ENCODE results near the gene RNF214.
"Not testable (repeated sequence)": the region's sequence is repeated elsewhere in the genome, so short reads cannot be mapped to it uniquely, and the experiment has no call there.

The RNF214 gene

DNA sequence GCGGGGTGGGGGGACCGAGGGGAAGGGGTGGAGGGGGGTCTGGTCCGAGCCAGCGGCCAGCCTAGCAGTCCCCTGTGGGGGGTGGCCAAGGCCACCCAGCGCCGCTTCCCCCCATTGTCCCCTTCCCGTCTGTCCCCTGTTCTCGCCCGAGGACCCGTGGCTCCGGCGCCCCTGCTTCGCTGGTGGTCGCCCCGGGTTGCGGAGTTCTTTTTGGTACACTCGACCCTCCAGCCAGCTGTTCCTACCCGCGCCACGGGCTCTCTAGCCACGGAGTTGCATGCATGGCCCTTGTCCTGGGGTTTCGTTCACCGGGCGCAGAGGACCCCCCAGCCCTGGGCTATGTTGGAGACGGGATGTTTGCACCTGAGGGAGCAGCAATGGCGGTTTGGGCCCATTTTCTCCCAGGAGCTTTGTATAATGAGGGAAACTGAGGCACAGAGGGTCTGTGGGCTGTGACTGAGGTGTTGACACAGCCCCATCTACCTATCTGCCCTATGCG is 489 bp downstream of the RNF214 start:
- DNase-seq, result no peak

DNA sequence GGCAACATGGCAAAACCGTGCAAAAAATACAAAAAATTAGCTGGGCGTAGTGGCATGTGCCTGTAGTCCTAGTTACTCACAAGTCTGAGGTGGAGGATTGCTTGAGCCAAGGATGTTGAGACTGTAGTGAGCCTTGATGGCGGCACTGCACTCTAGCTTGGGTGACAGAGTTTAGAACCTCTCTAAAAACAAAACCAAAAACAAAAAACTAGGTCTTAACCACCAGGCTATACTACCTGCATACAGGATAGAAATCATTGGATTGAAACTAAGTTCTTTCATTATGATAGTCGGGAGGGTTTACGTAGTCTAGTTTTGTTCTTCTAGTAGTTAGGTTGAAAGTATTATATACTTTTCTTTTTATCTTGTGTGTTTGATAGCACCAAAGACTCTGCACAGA is 5.8 kb downstream of the RNF214 start:
- DNase-seq, result no peak

DNA sequence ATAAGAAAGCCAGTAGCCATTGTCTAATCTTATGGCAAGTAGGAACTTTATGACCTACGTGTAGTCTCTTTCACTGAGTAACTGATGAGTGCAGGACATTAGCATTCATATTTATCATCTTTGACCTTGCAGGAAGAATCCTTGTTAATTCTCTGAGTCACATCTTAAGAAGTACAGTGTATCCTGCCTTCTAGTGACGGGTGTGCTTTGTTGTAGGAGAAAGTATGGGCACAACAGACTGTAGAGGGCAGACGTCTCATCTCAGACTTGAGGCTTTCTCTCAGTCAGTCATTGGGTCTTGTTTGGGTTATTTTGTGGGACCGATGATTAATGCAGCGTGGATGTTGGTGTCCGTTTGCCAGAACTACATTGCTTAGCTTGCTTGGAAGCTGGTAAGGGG is 6.8 kb downstream of the RNF214 start:
- DNase-seq, result no peak

DNA sequence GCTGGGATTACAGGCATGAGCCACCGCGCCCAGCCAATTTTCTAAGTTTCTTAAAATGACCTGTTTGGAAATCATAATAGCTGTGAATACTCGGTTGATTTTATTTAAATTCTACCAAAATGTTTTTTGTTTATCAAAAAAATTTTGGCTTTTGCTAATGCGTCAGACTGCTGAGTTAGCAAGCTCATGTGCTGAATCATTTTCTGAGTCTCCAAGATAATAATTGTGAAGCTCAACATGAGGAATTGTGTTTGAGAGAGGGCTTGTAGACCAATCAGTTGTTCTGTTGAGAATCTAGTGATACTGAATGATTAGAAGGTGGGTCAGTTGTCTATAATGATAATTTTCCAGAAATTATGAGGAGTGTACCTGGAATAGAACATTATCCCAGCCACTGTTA is 15.9 kb downstream of the RNF214 start:
- no peak for DNase-seq

DNA sequence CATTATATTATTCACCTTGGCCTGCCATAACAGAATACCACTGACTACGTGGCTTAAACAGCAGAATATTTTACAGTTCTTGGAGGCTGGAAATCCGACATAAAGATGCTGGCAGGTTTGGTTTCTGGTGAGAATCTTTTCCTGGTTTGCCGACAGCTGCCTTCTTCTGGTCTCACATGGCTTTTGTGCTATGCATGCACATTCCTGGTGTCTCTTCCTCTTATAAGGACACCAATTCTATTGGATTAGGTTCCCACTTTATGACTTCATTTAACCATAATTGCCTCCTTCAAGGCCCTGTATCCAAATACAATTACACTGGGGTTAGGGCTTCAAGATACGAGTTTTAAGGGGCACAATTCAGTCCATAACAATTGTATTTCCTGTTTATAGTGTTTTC is 17.1 kb downstream of the RNF214 start:
- no peak for DNase-seq

DNA sequence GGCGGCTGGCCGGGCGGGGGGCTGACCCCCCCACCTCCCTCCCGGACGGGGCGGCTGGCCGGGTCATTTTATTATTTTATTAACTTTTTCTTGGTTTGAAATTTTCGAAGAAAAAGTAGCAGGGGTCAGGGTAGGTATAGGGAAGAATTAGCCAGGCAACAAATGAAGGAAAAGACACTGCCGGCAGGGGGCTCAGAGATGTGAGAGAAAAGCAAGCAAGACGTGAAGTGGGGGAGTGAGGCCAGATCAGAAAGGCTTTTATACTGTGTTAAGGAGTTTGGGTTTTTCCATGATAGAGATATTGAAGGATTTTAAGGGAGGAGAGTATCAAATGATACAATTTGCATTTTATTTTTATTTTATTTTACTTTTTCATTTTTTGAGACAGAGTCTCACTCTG is 19.0 kb downstream of the RNF214 start:
- no peak for DNase-seq

DNA sequence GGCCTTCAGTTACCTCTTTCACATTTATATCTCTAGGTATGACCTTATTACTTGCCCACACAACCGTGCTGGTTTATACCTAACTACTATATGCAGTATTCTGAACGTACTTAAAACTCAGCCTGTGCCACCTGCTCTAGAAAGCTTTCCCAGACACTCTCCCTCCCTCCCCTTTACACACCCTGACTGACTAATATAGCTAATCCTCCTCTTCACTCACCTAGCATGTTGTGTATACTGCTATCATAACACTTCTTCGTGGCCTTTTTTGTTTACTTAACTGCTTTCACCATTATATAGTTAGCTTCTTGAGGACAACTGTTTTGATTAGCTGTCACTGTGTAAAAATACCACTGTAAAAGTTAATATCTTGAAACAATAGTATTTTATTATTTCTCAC is 23.5 kb downstream of the RNF214 start:
- DNase-seq, result no peak

DNA sequence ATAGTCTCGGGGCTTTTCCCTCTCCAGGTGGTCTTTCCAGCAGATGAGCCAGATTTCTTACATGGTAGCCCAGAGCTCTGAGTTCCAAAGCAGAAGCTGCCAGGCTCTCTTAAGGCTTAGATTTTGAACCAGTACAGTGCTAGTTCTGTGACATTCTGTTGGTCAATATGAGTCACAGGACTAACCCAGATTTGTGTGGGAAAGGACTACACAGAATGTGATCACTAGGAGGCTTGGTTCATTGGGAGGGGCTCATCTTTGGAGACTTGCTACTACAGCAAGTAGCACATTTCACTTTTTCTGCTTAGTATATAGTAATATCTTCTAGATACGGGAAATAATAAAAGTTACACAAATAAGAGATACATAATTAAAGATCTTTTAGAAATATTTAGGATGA is 24.1 kb downstream of the RNF214 start:
- DNase-seq, result no peak

DNA sequence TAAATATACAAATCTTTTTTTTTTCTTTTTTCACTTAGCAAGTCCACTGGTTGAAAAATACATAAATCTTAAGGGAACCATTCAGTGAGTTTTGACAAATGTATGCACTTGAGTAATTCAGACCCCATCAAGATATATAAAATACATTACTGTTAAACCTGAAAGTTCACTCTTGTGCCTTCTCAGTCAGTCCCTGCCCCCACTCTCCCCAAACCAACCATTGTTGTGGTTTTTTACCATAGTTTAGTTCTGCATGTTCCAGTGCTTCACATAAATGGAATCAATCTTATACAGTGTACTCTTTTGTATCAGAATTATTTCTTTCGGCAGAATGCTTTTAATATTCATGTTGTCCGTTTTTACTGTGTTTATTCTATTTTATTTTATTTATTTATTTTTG is 26.1 kb downstream of the RNF214 start:
- no peak for DNase-seq

DNA sequence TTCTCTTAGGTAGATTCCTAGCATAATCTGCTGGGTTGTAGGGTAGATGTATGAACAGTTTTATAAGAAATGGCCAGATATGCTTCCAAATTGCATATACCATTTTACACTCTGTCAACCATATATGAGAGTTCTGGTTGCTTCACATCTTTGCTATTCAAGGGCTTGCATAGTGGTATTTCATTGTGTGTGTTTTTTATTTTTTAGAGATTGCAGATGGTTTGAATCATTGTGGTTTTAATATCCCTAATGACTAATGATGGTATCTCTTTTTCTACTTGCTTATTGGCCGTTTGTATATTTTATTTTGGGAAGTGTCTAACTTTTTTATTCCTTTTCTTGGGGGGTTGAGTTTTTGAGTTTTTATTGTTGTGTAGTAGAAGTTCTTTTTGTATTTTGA is 26.9 kb downstream of the RNF214 start:
- no peak for DNase-seq

DNA sequence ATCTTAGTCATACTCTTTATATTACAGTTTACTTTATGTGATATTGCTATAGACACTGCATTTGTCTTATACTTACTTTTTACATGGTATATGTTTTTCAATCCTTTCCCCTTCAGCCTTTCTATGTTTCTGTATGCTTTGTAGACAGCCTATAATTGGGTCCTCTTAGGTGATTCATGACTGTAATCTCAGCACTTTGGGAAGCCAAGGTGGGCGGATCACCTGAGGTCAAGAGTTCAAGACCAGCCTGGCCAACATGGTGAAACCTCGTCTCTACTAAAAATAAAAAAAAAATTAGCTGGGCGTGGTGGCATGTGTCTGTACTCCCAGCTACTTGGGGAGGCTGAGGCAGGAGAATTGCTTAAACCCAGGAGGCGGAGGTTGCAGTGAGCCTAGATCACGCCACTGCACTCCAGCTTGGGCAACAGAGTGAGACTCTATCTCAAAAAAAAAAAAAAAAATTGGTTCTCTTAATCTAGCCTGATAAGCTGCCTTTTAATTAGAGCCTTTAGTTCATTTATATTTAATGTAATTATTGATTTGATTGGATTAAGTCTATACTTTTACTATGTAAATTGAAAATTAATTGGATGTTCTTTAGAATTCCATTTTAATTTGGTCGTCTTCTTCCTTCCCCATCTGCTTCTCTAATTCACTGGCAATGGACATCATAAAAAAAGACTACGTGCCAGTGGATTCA is 32.3 kb downstream of the RNF214 start:
- not testable (repeated sequence) for DNase-seq

DNA sequence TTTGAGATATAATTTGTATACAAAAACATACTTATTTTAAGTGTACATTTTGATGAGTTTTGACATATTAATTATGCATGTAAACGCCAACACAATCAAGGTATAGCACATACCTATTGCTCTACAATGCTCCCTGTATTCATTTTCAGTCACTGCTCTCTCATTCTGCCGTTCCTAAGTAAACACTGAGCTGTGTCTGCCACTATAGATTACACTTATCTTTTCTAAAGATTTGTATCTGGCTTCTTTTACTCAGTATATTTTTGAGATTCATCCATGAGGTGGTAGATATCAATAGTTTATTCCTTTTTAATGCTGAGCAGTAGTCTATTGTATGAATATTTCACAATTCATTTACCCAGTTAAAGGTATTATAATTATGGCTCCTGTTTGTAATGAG is 33.3 kb downstream of the RNF214 start:
- no peak for DNase-seq

DNA sequence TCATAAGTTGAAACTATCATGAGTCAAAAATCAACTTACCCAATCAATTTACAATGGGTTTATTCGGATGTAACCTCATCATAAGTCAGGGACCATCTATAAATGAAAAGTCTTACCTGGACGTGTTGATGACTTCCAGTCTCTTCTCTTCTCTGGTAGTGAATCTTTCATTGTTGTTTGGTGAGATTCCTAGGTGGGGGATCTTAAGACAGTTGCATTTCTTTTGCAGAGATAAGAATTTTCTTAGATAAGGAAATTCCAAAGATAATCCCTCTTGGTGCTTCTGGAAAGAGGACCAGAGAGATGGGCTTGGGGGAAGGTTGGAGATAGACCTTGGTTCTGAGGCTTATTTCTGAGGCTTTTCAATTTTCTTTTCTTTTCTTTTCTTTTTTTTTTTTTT is 37.4 kb downstream of the RNF214 start:
- DNase-seq, result no peak

DNA sequence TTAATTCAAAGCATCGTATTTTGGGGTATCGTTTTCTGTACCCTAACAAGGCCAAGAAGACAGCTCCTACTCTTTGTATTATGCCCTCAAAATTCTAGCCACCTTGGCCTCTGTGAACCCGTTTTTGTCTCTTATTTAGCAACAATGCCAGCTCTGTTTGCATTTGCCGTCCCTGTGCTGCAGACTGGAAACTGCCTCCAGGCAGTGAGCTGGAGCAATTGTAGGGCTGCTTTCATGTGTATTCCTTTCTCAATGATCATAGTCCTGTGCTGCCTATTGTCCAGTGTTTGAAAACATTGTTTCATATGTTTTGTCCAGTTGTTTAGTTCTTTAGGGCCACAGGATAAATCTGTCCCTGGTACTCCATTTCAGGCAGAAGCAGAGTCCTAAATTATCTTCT is 38.7 kb downstream of the RNF214 start:
- no peak for DNase-seq

DNA sequence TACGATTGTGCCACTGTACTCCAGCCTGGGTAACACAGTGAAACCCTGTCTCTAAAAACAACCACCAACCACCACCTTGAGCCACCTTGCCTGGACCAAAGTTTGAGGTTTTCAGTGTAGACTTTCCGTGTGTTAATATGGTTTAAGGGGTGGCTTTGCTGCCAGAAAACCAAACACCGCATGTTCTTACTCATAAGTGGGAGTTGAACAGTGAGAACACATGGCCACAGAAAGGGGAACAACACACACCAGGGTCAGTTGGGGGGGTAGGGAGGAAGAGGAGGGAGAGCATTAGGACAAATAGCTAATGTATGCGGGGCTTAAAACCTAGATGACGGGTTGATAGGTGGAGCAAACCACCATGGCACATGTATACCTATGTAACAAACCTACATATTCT is 39.7 kb downstream of the RNF214 start:
- not testable (repeated sequence) for DNase-seq

DNA sequence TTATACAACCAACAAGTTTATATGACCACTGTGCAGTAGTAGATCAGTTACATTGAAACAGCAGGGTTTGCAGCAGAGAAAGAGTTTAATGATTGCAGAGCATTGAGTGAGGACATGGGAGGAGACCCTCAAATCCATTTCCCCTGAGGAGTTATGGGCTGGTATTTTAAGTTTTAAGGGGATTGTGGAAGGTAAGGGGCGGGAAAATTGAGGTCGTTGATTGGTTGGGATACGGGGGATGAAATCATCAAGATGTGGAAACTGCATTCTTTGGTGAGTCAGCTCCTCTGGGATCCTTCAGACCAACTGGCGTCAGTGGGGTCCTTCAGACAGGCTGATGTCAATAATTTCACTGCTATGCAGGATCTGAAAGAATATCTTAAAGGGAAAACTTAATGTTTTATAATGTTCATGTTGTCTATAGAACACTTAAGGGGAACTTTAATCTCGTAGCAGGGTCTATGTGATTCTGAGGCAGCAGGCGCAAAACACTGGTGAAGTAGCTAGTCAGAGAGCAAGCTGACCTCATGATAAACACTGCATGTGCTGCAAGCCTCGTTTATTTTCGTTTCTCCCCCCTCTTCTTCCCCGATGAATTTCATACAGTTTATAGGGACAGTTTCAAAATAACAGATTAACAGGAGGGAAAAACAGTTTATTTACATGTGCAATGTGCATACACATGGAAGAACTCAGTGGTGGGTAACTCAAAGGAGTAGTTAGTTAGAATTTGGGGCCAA is 41.2 kb downstream of the RNF214 start:
- no peak for DNase-seq

DNA sequence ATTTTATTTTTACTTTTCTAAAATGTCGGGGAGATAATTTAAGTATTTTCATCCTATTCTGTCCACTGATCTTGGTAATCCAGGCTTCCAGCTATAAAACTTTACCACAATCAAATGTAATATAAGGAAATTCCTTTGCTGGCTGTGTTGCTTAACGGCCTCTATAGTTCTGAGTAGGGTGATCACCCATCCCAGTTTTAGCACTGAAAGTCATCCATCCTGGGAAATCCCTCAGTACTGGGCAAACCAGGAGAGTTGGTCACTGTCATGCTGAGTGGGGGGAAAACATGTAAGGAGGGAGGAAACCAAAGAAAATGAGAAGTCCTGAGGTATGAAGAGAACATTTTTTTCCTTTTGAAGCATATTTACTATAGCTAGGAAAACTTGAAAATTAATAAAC is 45.9 kb downstream of the RNF214 start:
- no peak for DNase-seq

DNA sequence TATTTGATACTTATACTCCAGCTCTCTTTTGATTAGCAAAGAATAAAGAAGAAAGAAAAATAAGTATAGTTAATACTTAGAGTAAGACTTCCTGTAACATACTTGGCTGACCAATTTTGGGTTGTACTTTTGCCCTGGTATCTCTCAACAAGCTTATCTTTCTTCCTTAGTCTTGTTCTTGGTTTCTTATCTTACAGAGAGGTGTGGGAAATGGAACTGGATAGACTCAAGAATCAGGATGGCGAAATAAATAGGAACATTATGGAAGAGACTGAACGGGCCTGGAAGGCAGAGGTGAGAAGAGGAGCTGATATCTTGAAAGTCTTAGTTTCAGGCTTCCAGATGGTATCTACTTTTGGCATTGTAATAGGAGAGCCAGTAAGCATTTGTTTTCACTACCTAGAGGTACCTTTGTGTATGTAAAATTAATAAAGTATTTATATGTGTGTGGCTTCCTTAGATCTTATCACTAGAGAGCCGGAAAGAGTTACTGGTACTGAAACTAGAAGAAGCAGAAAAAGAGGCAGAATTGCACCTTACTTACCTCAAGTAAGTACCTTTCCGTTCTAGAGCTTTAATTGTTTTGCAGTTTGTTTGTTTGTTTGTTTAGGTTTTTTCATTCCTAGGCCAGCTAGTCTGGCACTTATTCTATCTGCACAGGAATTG is 47.4 kb downstream of the RNF214 start:
- no peak for DNase-seq

DNA sequence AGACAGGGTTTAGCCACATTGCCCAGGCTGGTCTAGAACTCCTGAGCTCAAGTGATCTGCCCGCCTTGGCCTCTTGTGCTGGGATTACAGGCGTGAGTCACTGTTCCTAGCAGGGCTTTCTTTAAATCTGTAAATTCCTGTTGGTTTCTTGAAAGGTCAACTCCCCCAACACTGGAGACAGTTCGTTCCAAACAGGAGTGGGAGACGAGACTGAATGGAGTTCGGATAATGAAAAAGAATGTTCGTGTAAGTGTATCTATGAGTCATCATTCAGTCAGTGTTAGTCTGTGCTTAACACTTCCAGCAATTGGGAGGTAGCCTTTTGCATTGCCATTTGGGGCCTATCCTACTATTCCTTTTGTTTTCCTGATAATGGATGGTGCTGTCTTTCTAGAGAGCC is 48.7 kb downstream of the RNF214 start:
- peak; percentile 72 for DNase-seq

DNA sequence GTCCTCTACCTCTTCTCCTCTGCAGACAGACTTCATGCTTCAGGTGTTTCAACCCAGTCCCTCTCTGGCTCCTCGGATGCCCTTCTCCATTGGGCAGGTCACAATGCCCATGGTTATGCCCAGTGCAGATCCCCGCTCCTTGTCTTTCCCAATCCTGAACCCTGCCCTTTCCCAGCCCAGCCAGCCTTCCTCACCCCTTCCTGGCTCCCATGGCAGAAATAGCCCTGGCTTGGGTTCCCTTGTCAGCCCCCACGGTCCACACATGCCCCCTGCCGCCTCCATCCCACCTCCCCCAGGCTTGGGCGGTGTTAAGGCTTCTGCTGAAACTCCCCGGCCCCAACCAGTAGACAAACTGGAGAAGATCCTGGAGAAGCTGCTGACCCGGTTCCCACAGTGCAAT is 49.4 kb downstream of the RNF214 start:
- DNase-seq, result no peak

DNA sequence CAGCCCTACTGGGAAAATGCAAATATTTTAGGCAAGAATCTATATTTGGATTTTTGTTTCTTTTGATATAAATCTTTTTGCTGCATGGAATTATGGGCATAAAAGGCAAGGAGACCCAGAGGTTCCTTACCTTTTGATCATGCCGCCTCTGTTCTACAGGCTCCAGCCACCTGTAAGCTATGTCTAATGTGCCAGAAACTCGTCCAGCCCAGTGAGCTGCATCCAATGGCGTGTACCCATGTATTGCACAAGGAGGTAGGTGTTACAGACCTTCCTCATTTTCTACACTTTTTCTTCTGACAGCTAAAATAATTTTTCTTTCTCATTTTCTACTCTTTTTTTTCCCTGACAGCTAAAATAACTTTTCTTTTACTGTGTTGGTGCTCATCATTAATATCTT is 50.5 kb downstream of the RNF214 start:
- no peak for DNase-seq

DNA sequence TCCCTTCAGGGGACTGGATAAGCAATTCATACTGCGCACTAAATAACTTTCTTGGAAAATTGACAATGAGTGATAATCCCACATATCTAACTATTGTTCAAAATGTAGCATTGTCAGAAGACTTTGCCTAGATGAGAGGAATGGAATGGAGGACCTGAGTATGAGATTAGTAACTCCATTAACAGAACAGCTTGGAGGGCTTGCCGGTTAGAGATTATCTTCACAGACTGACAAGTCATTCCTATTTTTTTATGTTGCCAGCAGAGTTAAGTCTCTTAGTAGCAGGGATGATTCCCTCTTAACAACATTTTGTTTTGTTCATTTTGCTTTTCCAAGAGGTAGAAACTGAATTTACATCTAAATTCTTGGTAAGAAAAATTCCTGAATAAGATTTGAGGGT is 51.6 kb downstream of the RNF214 start:
- no peak for DNase-seq

DNA sequence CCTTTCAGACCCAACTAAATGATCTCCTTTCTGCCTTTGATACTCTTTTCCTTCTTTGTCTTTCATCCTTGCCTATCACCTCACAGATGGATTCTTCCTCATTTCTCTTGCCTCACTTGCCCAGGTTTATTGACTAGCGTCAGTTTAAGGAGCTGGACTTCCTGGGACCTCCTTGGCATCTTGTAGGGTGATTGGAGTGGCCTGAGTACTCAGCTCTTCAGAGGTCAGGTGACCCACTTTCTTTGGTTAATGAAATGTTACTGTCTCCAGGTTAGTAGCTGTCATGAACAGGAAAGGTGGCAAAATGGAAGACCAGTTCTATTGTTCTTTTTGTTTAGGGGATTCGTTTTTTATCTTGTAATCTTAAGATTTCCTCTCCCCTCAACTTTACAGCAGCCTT is 54.1 kb downstream of the RNF214 start:
- DNase-seq, result no peak

DNA sequence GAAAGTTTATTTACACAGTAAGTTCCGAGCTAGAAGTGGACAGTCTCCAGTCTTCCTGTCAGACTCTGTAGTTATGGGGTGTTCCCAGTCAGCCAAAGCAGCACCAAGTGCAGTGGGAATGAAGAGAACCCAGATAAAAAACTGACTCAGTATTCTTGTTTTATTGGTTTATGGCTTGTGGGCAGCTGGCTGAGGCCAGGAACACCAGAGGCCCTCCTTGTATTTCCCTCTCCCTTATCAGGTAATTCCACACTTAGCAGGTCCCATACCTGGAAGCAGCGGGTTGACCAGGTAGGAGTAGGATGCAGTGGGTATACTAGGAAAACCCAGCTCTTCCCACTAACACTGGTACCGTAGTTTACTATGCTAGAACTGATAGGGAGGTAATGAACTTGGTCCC is 55.2 kb downstream of the RNF214 start:
- no peak for DNase-seq
